ENCODE data around the gene CNKSR2.

GRCh38 chrX:21623778-21624501, 249.7 kb downstream of the CNKSR2 start:
- no peak for TF ChIP-seq POLR2AphosphoS5 (IDR thresholded peaks at IDR 0.05; ENCODE audit: borderline replicate concordance, low read depth, low read length)
- no peak for TF ChIP-seq EZH2 (IDR thresholded peaks at IDR 0.05)
- TF ChIP-seq FOXP2 (optimal IDR thresholded peaks at IDR 0.05; ENCODE audit: control extremely low read depth, extremely low read length, insufficient read depth) = no peak
